Effector memory CD4-positive, alpha-beta T cell (primary cell): ENCODE measurements around the gene DDI2.

Experiments used
- DNase-seq, 3 donors: peaks; one replicate each; pipeline ENCODE4 v3.0.0-alpha.2; 2020
- H3K27ac ChIP-seq: 2 replicates; pipeline ENCODE4 v1.7.0; 2013; ENCODE audit warnings: mild to moderate bottlenecking, low read length, moderate library complexity; ENCODE audit not compliant: insufficient read depth, poor library complexity, severe bottlenecking
- H3K27me3 ChIP-seq: replicated peaks from 2 replicates; pipeline ENCODE4 v1.7.0; 2013; ENCODE audit warnings: mild to moderate bottlenecking, low read length; ENCODE audit not compliant: insufficient read depth, control insufficient read depth, poor library complexity, severe bottlenecking
- H3K36me3 ChIP-seq: 2 replicates; pipeline ENCODE4 v1.7.0; 2013; ENCODE audit warnings: mild to moderate bottlenecking, low read length, moderate library complexity; ENCODE audit not compliant: control insufficient read depth, insufficient read depth
- H3K4me1 ChIP-seq: 2 replicates; pipeline ENCODE4 v1.7.0; 2013; ENCODE audit warnings: low read length, mild to moderate bottlenecking; ENCODE audit not compliant: control insufficient read depth, insufficient read depth, poor library complexity, severe bottlenecking
- H3K4me3 ChIP-seq: 2 replicates; pipeline ENCODE4 v1.7.0; 2013; ENCODE audit warnings: low read length, low read depth, mild to moderate bottlenecking; ENCODE audit not compliant: insufficient read depth, poor library complexity, severe bottlenecking
- H3K9me3 ChIP-seq: 2 replicates; pipeline ENCODE4 v1.7.0; 2013; ENCODE audit warnings: mild to moderate bottlenecking, low read length, moderate library complexity; ENCODE audit not compliant: control insufficient read depth

DDI2 gene

DNA sequence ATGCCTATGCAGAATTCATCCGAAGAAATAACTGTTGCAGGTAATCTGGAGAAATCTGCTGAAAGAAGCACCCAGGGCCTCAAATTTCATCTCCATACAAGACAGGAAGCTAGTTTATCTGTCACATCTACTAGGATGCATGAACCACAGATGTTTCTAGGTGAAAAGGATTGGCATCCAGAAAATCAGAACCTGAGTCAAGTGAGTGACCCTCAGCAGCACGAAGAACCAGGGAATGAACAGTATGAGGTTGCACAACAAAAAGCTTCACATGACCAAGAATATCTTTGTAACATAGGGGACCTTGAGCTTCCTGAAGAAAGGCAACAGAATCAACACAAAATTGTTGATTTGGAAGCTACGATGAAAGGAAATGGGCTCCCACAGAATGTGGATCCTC is 42.9 kb downstream of the DDI2 start:
- Histone ChIP-seq H3K27me3 (no peaks in the 10 kb centered on the region), H3K36me3 (peaks cover 51% of the 10 kb centered on the region), H3K4me3 (no peak overlapping the region), H3K27ac (no peak overlapping the region), H3K4me1 (no peaks in the 10 kb centered on the region), H3K9me3 (no peaks in the 10 kb centered on the region)
- no peak for DNase-seq

DNA sequence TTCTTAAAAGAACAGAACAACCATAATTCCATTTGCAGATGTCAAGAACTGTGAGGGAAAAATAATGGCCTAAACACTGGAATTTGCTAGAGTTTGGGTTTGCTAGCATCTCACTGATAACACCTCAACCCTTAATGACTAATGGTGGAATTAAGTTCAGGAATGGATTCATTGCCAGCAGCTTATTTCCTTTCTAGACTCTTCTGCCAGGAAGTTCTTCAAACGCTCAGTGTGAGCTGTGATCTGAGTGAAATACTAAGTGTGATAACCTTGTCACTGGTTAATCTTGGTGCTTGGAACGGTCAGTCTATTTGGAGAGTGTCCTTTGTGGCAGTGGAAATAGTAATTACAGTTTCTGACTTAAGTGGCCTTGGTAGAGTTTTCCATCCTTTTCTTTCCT is 45.2 kb downstream of the DDI2 start:
- no peaks in the 10 kb centered on the region for H3K27me3 ChIP-seq
- no peak overlapping the region for H3K4me3 ChIP-seq
- H3K27ac ChIP-seq, result no peak overlapping the region
- H3K4me1 ChIP-seq, result no peaks in the 10 kb centered on the region
- H3K9me3 ChIP-seq, result no peaks in the 10 kb centered on the region
- peaks cover 36% of the 10 kb centered on the region for H3K36me3 ChIP-seq
- DNase-seq, result no peak

DNA sequence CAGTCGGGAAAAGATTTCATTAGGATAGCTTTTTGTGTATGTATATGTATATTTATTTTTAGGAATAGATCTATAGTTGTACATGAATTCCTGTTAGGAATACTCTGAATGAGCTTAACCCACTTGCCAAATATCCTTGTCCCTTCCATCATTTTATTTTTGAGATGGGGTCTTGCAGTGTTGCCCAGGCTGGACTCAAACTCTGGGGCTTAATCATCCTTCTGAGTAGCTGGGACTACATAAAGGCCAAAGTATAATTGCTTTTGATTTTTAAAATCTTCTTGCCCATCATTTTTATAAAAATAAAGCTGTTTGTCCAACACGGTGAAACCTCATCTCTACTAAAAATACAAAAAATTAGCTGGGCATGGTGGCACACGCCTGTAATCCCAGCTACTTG is 46.7 kb downstream of the DDI2 start:
- peaks cover 32% of the 10 kb centered on the region for H3K36me3 ChIP-seq

GRCh38 chr1:15667362-15667761 is 50.1 kb downstream of the DDI2 start:
- Histone ChIP-seq H3K4me3 (no peak overlapping the region), H3K9me3 (no peaks in the 10 kb centered on the region), H3K36me3 (no peaks in the 10 kb centered on the region), H3K27ac (no peak overlapping the region), H3K27me3 (no peaks in the 10 kb centered on the region), H3K4me1 (no peaks in the 10 kb centered on the region)
- no peak for DNase-seq

More for the DNA sequence above, 46.7 kb downstream of the DDI2 start:
- DNase-seq, result no peak
- H3K4me1 ChIP-seq, result no peaks in the 10 kb centered on the region
- H3K27ac ChIP-seq, result no peak overlapping the region
- no peak overlapping the region for H3K4me3 ChIP-seq
- no peaks in the 10 kb centered on the region for H3K27me3 ChIP-seq
- H3K9me3 ChIP-seq, result no peaks in the 10 kb centered on the region

DNA sequence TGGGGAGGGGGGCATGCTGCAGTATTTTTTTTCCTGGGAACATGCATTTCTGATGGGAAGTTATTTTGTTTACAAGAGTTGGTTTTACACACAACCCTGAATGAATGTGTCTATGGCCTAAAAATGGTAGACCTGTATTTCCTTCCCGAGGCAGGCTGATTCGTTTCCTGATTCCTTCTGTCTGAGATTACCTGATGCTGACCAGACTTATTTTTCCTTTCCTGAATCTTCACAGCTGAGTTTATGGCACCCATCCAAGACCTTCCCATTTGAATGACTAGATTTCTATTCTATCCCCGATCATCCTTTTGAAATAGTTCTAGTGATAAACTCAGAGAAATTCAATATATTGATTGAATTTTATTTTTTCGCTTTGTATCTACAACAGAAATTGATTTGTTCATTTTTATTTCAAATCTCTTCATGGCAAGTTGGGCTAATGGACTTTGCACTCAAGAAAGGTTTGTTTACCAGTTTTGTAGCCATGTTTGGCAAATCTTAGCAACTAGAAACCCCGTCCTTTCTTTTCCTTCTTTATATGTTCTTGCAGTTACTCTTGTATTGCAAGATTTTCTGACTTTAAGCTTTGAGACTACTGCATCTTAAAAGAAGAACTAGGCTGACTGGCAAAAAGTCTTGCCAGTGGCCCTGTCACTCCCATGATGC is 51.0 kb downstream of the DDI2 start:
- no peak for DNase-seq
- Histone ChIP-seq H3K9me3 (no peaks in the 10 kb centered on the region), H3K4me1 (no peaks in the 10 kb centered on the region)

GRCh38 chr1:15669074-15669473 is 51.8 kb downstream of the DDI2 start:
- Histone ChIP-seq H3K27me3 (no peaks in the 10 kb centered on the region), H3K36me3 (no peaks in the 10 kb centered on the region), H3K9me3 (no peaks in the 10 kb centered on the region), H3K27ac (no peak overlapping the region), H3K4me3 (no peak overlapping the region), H3K4me1 (no peaks in the 10 kb centered on the region)
- no peak for DNase-seq

More for the DNA sequence above, 51.0 kb downstream of the DDI2 start:
- Histone ChIP-seq H3K27ac (no peak overlapping the region), H3K36me3 (no peaks in the 10 kb centered on the region), H3K4me3 (no peak overlapping the region), H3K27me3 (no peaks in the 10 kb centered on the region)

DNA sequence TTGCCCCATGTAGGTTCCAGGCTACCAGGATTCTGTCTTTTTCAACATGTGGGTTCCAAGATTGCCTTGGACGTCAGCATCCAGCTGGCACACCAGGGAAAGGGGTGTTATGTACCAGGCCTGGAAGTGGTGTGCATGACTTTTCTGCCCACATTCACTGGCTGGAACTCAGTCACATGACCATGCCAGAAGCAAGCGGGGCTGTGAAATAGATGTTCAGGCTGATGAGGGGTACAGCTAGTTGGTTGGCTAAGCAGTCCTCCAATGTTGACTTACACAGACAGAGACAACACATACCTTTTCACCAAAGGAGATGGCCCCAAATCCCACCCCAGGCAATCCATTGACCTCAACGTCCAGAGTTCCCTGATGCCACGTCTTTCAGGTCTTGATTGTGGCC is 52.6 kb downstream of the DDI2 start:
- Histone ChIP-seq H3K27ac (no peak overlapping the region), H3K9me3 (no peaks in the 10 kb centered on the region), H3K36me3 (no peaks in the 10 kb centered on the region), H3K4me3 (no peak overlapping the region), H3K27me3 (no peaks in the 10 kb centered on the region), H3K4me1 (no peaks in the 10 kb centered on the region)
- DNase-seq, result no peak

- H3K36me3 ChIP-seq, result no peaks in the 10 kb centered on the region
- no peaks in the 10 kb centered on the region for H3K27me3 ChIP-seq
- no peak for DNase-seq
- no peak overlapping the region for H3K27ac ChIP-seq
- H3K4me3 ChIP-seq, result no peak overlapping the region
- no peaks in the 10 kb centered on the region for H3K9me3 ChIP-seq
- no peaks in the 10 kb centered on the region for H3K4me1 ChIP-seq
Measured at GRCh38 chr1:15671430-15671829, 54.2 kb downstream of the DDI2 start.

DNA sequence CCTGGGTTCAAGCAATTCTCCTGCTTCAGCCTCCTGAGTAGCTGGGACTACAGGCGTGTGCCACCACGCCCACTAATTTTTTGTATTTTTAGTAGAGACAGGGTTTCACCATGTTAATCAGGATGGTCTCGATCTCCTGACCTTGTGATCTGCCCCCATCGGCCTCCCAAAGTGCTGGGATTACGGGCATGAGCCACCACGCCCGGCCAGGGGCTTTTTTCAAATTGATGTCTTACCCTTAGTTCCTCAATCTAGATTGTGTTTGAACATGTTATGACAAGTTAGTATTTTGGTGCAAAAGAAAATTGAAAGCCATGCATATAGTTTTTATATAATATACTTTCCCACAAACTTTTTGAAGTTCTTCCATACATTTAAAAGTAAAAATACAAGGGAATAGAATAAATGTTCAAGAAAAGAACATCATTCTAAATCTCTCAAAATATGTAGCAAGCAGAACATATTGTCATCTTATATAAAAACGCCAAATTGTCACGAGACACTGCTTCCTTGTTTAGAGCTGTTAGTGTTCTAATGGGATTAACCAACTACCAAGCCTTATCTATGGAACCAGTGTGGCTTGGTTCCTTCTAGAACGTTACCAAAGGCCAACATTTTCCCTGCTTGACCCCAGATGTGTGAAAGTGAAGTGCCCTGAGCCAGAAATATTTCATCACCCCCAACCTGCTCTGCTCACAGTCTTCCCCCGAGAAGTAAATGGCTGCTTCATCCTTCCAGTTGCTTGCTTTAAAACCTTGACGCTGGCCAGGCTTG is 57.3 kb downstream of the DDI2 start:
- no peaks in the 10 kb centered on the region for H3K27me3 ChIP-seq
- H3K36me3 ChIP-seq, result no peaks in the 10 kb centered on the region
- no peaks in the 10 kb centered on the region for H3K4me1 ChIP-seq
- H3K4me3 ChIP-seq, result no peak overlapping the region
- no peak for DNase-seq
- no peak overlapping the region for H3K27ac ChIP-seq
- H3K9me3 ChIP-seq, result no peaks in the 10 kb centered on the region

- Histone ChIP-seq H3K27me3 (no peaks in the 10 kb centered on the region), H3K4me1 (no peaks in the 10 kb centered on the region), H3K36me3 (no peaks in the 10 kb centered on the region), H3K9me3 (no peaks in the 10 kb centered on the region), H3K27ac (no peak overlapping the region), H3K4me3 (no peak overlapping the region)
- DNase-seq, result no peak
Measured at GRCh38 chr1:15676010-15676409, 58.8 kb downstream of the DDI2 start.
